BLaER1 treated with 17β-estradiol and CSF1 and Interleukin-3, amounts not matched to agents 10 nM and 100 nM (cell line): ENCODE results near the gene DGKI.

Experiments used
- H3K27ac ChIP-seq, 11 experiments: shearing (Covaris generic); formaldehyde crosslinking; 2 replicates each; pipeline ENCODE4 v1.8.1; 2022
- H3K27me3 ChIP-seq, 11 experiments: shearing (Covaris generic); formaldehyde crosslinking; 2 replicates each; pipeline ENCODE4 v1.8.1; 2022
- H3K36me3 ChIP-seq, 11 experiments: shearing (Covaris generic); formaldehyde crosslinking; 2 replicates each; pipeline ENCODE4 v1.8.1; 2022
- H3K4me1 ChIP-seq, 10 experiments: shearing (Covaris generic); formaldehyde crosslinking; 2 replicates each; pipeline ENCODE4 v1.8.1; 2022
- H3K4me2 ChIP-seq, 11 experiments: shearing (Covaris generic); formaldehyde crosslinking; 2 replicates each; pipeline ENCODE4 v1.8.1; 2022
- H3K4me3 ChIP-seq, 10 experiments: shearing (Covaris generic); formaldehyde crosslinking; 2 replicates each; pipeline ENCODE4 v1.8.1; 2022
- H3K9ac ChIP-seq, 11 experiments: shearing (Covaris generic); formaldehyde crosslinking; 2 replicates each; pipeline ENCODE4 v1.8.1; 2022
- H3K9me3 ChIP-seq, 11 experiments: shearing (Covaris generic); formaldehyde crosslinking; replicated peaks in 1 of 11; 2 replicates each; pipeline ENCODE4 v1.8.1; 2022
- H4K20me1 ChIP-seq, 11 experiments: shearing (Covaris generic); formaldehyde crosslinking; 2 replicates each; pipeline ENCODE4 v1.8.1; 2022
- Cebpa-rat ChIP-seq, 11 experiments: shearing (Covaris generic); IDR thresholded peaks; 2 replicates each; pipeline ENCODE4 v1.8.1; 2022

The DGKI gene

DNA sequence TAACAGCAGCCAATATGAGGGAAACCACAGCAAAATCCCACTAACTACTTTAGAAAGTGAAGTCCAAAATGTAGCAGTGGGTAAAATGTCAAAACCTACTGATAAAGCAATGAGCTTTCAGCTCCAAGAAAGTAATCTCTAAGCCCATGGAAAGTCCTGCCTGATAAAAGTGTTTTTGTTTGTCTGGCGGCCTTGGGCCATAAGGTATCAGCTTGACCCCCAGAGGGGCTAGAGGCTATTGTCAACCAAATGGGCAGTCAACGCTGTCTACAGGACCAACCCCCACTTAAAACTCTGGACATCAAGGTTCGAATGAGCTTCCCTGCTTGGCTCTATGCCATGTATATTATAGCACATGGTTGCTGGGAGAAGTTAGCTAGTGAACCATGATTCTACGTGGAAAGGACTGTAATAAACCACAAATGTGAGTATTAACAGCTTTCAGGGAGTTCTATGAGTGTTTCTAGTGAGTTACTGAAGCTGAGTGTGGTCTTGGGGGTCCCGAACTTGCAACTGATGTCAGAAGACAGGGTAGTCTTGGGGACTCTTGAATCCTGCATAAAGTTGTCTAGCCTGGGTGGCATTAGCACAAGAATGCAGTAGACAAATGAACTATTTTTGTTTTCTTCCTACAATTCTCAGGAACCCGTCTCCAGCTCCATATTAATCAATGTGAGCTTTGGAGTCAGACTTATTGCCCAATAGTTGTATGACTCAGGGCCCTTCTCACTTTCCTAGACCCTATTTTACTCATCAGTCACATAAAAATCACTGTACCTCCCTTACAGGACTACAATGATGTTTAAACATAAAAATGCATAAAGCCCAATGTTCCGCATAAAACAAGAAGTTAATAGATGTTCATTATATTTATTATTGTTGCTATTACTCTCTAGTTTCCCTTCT, 164.9 kb downstream of the DGKI start:
- Histone ChIP-seq H3K4me1 (peaks cover 0 to 7% (median 0%) of the 10 kb centered on the region in 10 experiments; a peak in 7 of 20 replicates), H3K4me2 (peak overlapping the region in 4 of 11 experiments; percentile 2 to 45 (median 34); a peak in 5 of 22 replicates), H3K4me3 (no peak overlapping the region), H3K27me3 (no peaks in the 10 kb centered on the region), H3K36me3 (no peaks in the 10 kb centered on the region), H3K27ac (no peak overlapping the region), H4K20me1 (no peaks in the 10 kb centered on the region), H3K9me3 (no peaks in the 10 kb centered on the region), H3K9ac (no peak overlapping the region)
- 0 out of 22 replicates have a peak, but pooled peaks of 1 of the 11 experiments have one; percentile 26 for TF ChIP-seq Cebpa-rat (IDR thresholded peaks at IDR 0.05)

DNA sequence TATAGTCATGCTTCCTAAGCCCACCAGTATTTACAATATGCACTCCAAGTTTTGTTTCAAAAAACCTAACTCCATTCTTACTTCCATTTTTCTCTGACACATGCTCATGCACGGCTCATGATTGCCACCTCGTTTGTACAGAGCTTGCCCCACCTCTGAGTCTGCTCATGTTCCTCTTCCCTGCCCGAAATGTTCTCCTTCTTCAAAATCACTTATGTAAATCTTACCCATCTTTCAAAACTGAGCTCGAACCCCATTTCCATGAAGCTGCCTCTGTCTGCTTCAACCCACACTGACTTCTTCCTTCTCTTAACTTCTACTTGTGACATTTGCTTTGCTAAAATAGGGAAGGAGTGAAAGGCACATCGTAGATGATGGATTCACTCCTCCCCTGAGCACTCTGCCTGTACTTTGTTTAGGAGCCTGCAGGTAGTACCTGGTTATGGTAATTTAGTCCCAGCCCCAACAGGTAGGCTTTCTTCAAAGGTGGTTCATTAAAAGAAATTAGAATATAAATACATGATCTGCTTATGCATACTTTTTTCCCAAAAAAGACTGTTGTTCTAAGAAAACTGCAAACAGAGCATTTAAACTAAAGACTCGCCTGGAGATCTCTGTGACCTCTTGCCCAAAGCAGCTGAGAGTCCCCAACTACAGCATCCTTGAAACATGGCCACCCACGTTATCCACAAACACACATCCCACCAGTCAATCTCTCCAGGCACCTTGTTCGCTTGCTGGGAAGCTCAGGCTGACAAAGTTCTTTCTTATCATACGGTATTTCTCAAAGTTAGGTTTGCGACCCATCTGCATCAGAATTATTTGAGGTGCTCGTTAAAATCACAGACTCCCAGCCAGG, 172.0 kb downstream of the DGKI start:
- H3K4me3 ChIP-seq, result no peak overlapping the region
- no peak overlapping the region for H3K9ac ChIP-seq
- no peak overlapping the region; a peak in 1 of 22 replicates for H3K4me2 ChIP-seq
- TF ChIP-seq Cebpa-rat (IDR thresholded peaks at IDR 0.05), result no peak
- H3K4me1 ChIP-seq, result peaks cover 0 to 4% (median 0%) of the 10 kb centered on the region in 10 experiments; a peak in 2 of 20 replicates
- no peaks in the 10 kb centered on the region for H3K27me3 ChIP-seq
- H3K9me3 ChIP-seq, result no peaks in the 10 kb centered on the region
- no peaks in the 10 kb centered on the region for H3K36me3 ChIP-seq
- no peaks in the 10 kb centered on the region for H4K20me1 ChIP-seq
- H3K27ac ChIP-seq, result no peak overlapping the region

DNA sequence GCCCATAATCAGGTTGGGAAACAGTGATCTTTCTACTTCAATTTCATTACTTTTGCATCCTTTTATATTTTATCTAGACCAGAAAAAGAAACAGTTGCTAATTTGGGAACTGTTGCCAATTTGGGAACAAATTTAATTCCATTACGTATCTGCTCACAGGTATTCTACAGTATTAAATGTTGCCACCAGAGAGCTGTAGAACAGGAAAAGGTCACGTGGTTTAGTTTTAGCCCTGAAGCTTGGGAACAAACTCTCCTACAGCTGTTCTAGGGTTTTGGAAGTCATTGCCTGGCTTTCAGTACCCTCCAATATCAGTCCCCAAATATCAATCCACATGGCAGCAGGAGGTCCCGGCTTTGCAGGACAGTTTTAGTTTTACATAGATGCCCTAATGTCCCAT, 172.7 kb downstream of the DGKI start:
- H3K9ac ChIP-seq, result no peak overlapping the region
- H3K4me3 ChIP-seq, result no peak overlapping the region
- no peaks in the 10 kb centered on the region for H4K20me1 ChIP-seq
- H3K36me3 ChIP-seq, result no peaks in the 10 kb centered on the region
- H3K27me3 ChIP-seq, result no peaks in the 10 kb centered on the region
- no peak overlapping the region for H3K27ac ChIP-seq
- H3K9me3 ChIP-seq, result no peaks in the 10 kb centered on the region
- peaks cover 0 to 4% (median 0%) of the 10 kb centered on the region in 10 experiments; a peak in 2 of 20 replicates for H3K4me1 ChIP-seq
- TF ChIP-seq Cebpa-rat (IDR thresholded peaks at IDR 0.05), result no peak
- no peak overlapping the region; a peak in 1 of 22 replicates for H3K4me2 ChIP-seq

DNA sequence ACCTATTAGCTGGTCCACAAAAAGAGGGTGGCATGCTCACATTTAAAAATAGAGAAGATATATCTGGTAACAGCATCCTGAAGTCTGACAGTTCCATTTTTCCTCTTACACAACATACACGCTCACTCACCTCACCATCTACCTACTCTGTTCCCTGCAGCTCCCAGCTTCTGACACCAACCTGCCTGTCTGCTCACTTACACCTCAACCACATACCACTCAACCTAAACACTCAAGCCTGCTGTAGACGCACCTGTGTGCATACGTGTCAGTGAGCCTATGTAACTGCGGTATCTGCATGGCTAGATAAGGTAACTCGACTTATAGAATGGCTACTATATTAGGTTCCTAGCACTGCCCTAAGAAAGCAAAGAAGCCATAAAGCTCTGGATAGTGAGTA, 174.9 kb downstream of the DGKI start:
- H3K27me3 ChIP-seq, result no peaks in the 10 kb centered on the region
- no peaks in the 10 kb centered on the region for H3K36me3 ChIP-seq
- no peak overlapping the region for H3K27ac ChIP-seq
- H3K9me3 ChIP-seq, result no peaks in the 10 kb centered on the region
- H4K20me1 ChIP-seq, result no peaks in the 10 kb centered on the region
- no peak overlapping the region for H3K4me2 ChIP-seq
- TF ChIP-seq Cebpa-rat (IDR thresholded peaks at IDR 0.05), result no peak
- peaks cover 0 to 4% (median 0%) of the 10 kb centered on the region in 10 experiments; a peak in 2 of 20 replicates for H3K4me1 ChIP-seq
- no peak overlapping the region for H3K4me3 ChIP-seq
- no peak overlapping the region for H3K9ac ChIP-seq

DNA sequence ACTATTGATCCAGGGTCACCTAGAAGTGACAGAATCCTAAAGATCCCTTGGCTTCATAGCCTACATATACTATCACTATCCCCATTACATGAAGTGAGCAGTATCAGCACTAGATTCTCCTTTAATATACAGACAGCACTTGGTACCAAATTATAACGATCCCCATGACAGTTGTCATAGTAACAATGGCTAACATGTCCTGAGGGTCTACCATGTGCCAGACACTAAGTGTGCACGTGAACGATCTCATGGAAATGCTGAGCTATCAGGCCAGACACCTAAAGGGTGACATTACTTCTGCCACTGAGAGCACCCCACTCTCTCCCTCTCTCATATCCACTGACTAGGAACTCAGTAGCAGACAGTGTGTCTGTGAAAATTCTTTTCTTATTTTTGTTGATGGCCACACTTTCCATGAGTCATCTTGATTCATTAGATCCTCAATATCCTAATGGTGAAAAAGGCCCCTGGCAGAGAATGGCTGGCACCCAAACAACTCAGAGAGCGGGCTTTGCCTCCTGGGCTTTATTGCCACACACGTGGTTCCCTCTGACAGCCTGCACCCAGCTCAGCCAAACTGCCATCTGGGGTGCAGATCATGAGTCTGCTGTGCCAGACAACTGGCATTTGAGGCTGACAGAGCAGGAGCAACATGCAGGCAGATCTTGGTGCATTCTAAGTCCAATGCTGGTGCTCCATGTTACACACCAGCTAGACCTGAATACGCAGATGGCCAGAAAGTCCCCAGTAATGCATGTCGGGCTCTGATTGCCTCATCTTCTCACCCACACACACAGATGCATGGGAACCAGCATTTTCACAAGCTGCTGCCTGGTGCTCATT, 176.3 kb downstream of the DGKI start:
- no peak overlapping the region for H3K27ac ChIP-seq
- H3K27me3 ChIP-seq, result no peaks in the 10 kb centered on the region
- H4K20me1 ChIP-seq, result no peaks in the 10 kb centered on the region
- H3K4me3 ChIP-seq, result no peak overlapping the region
- no peaks in the 10 kb centered on the region for H3K36me3 ChIP-seq
- H3K4me1 ChIP-seq, result peaks cover 0 to 4% (median 0%) of the 10 kb centered on the region in 10 experiments; a peak in 2 of 20 replicates
- no peak overlapping the region for H3K9ac ChIP-seq
- H3K9me3 ChIP-seq, result no peaks in the 10 kb centered on the region
- no peak for TF ChIP-seq Cebpa-rat (IDR thresholded peaks at IDR 0.05)
- no peak overlapping the region for H3K4me2 ChIP-seq

DNA sequence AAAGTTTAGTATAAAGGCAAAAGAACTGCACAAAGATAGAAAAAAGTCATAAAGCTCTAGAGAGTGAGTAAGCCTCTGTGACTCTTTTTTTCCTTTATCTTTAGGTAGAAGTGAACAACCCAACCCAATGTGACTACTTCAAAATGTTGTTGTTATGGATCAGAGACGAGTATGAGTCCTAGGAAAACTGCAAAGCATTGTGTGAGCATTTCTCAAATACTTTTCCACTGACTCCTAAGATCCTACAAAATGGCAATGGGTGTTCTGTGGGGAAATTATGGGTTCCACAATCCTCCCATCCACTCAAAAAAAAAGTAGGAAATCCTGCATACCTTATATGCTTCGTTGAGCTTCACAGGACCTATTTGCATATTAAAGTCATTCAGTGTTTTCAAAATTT, 177.1 kb downstream of the DGKI start:
- Histone ChIP-seq H3K36me3 (no peaks in the 10 kb centered on the region), H3K27me3 (no peaks in the 10 kb centered on the region), H3K9ac (no peak overlapping the region), H4K20me1 (no peaks in the 10 kb centered on the region), H3K4me3 (no peak overlapping the region), H3K9me3 (no peaks in the 10 kb centered on the region), H3K4me2 (no peak overlapping the region), H3K4me1 (peaks cover 0 to 4% (median 0%) of the 10 kb centered on the region in 10 experiments; a peak in 2 of 20 replicates), H3K27ac (no peak overlapping the region)
- no peak for TF ChIP-seq Cebpa-rat (IDR thresholded peaks at IDR 0.05)

DNA sequence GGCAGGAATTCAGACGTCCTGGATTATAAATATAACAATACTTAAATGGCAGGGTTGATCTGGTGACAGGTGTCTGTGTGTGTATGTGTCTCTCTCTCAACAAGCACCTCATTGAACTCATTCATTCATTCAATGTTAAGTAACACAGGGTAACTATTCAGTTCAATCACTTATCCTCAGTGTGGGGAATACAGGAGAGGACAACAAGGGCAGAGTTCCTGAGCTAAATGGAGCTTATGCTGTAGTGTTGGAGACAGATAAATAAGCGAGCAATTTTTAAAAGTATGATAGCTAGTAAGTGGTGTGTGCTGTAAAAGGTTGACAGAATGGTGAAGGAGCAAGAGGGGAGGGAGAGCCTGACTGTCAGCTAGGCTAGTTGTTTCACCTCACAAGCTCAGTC, 178.4 kb downstream of the DGKI start:
- H3K9ac ChIP-seq, result no peak overlapping the region
- no peaks in the 10 kb centered on the region for H4K20me1 ChIP-seq
- no peak overlapping the region for H3K27ac ChIP-seq
- TF ChIP-seq Cebpa-rat (IDR thresholded peaks at IDR 0.05), result no peak
- no peak overlapping the region for H3K4me3 ChIP-seq
- no peaks in the 10 kb centered on the region for H3K27me3 ChIP-seq
- H3K9me3 ChIP-seq, result no peaks in the 10 kb centered on the region
- H3K4me2 ChIP-seq, result no peak overlapping the region
- H3K36me3 ChIP-seq, result no peaks in the 10 kb centered on the region
- H3K4me1 ChIP-seq, result no peaks in the 10 kb centered on the region

DNA sequence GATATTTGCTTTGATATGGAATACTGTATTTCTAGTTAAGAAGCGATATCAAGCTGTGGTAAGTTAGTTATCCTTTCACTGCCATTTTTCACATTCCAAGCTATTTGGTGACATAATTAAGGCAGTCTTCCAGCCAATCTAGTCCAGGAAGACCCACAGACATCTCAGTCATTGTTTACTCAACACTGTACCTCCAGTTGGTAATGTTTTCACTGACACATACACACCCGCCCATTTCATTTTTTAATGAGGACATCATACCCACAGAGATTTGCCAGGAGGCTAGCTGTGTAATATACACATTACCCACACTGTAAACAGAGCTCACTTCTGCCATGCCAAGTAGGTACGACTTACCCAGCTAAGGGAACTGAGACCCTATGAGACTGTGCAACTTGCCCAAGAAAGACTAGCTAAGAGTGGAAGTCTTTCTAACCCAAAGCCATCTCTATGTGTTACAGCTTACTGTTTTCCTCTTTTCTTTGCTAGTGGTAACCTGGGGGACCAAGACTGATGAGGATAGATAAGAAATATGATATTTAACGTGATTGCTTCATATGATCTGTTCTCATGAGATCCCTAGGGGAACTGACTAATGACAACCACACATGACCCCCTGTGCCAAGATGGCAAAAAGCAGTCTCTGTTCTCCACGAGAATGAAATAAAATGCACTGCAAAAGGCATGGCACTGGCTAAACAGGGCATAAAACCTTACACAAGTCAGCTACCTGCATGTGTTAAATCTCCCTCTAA, 179.0 kb downstream of the DGKI start:
- no peak overlapping the region for H3K27ac ChIP-seq
- no peak overlapping the region for H3K4me2 ChIP-seq
- H3K9me3 ChIP-seq, result no peaks in the 10 kb centered on the region
- no peaks in the 10 kb centered on the region for H3K4me1 ChIP-seq
- no peaks in the 10 kb centered on the region for H4K20me1 ChIP-seq
- TF ChIP-seq Cebpa-rat (IDR thresholded peaks at IDR 0.05), result no peak
- H3K36me3 ChIP-seq, result no peaks in the 10 kb centered on the region
- H3K4me3 ChIP-seq, result no peak overlapping the region
- no peaks in the 10 kb centered on the region for H3K27me3 ChIP-seq
- no peak overlapping the region for H3K9ac ChIP-seq
